H1 (cell line): Measurements from ENCODE around the gene EEPD1. TPM values are rescaled to one million over a fixed set of nuclear protein-coding genes. Genes with fewer than 3 reads are reported as not detected.

ENCODE experiments used
- CHD7 ChIP-seq: fragments of 300-600 bp; sonication (generic); IDR thresholded peaks from 2 replicates; pipeline ENCODE4 v1.7.1; 2012; ENCODE audit warnings: low read length, moderate library complexity, mild to moderate bottlenecking, inconsistent platforms; ENCODE audit not compliant: insufficient replicate concordance
- TCF12 ChIP-seq: IDR thresholded peaks from 2 replicates; pipeline ENCODE4 v1.6.1; 2011; ENCODE audit warnings: low read depth, mild to moderate bottlenecking, low read length
- polyA plus RNA-seq, 7 experiments: library from polyadenylated mRNA; depleted of rRNA in 3 of 7; stranded (reverse) in 5 of 7; unstranded in 2 of 7; fragments of >200 nt in 5 of 7; fragments of 200-250 nt in 2 of 7; gene quantifications; 1 replicate in 5 of 7; 2 replicates in 1 of 7; 4 replicates in 1 of 7; pipeline versions ENCODE4 v1.2.1 to v1.2.3, GENCODE V29; 2011 to 2013; ENCODE audit warnings: missing spikeins in 2 of 7, mixed read lengths in 2 of 7
- total RNA-seq: library from RNA; stranded (reverse); fragmentation: NEBNext Ultra II Directional; extraction: Animal tissue kit (Norgen Biotek cat#: 25700); gene quantifications from 2 replicates; pipeline ENCODE4 v1.2.1, GENCODE V29; 2021

EEPD1 gene
- total and polyA plus RNA-seq, 2 of the 8 experiments (the other 6 are each of a cell fraction or from before 2014, with no cell fraction given): 3.1 to 7.8 TPM

- TF ChIP-seq CHD7 (no peak), TCF12 (no peak)
Observed at GRCh38 chr7:36306722-36307121, 153.7 kb downstream of the EEPD1 start (continued).
